ENCODE data around the gene COBLL1. TPM values are rescaled to one million over a fixed set of nuclear protein-coding genes. Genes with fewer than 3 reads are reported as not detected.

Gene COBLL1
- total RNA-seq, 1 experiment from 2014 or later, result 3.5 TPM

Other genes with a start within 250 kb of the COBLL1 start
- gene GRB14, start 220.3 kb downstream of the COBLL1 start, total RNA-seq (2014; rRNA removed; shearing (Covaris generic)), result 3.9 and 6.0 TPM in 2 replicates
- gene SLC38A11, start 113.7 kb upstream of the COBLL1 start, total RNA-seq (2014; rRNA removed; shearing (Covaris generic)), result not detected in 2 replicates